Fibroblast of the aortic adventitia (primary cell): ENCODE data around the gene CIAO2A. TPM values are rescaled to one million over a fixed set of nuclear protein-coding genes. Genes with fewer than 3 reads are reported as not detected.
"Not testable (repeated sequence)": the region's sequence is repeated elsewhere in the genome, so short reads cannot be mapped to it uniquely, and the experiment has no call there.

ENCODE experiments used
- DNase-seq: peaks from one replicate; pipeline ENCODE4 v3.0.0-alpha.2; 2010; ENCODE audit warnings: low read depth
- H3K4me3 ChIP-seq: 2 replicates; pipeline ENCODE4 v1.5.1; 2011; ENCODE audit warnings: low read depth, mild to moderate bottlenecking, control low read depth, low read length, moderate library complexity
- CTCF ChIP-seq: IDR thresholded peaks from 2 replicates; pipeline ENCODE4 v1.5.1; 2011; ENCODE audit warnings: mild to moderate bottlenecking, low read length, control low read depth, inconsistent platforms; ENCODE audit not compliant: insufficient read depth
- total RNA-seq: library from RNA; depleted of rRNA; stranded (reverse); fragments of >200 nt; gene quantifications from 2 replicates; pipeline ENCODE4 v1.2.3, GENCODE V29; 2012; ENCODE audit warnings: low replicate concordance

The CIAO2A gene
- total RNA-seq, 1 donor: 57.5 TPM

- TF ChIP-seq CTCF: no peak
- H3K4me3 ChIP-seq: no peak overlapping the region
- DNase-seq: no peak
Observed at GRCh38 chr15:64060716-64061115, 32.9 kb downstream of the CIAO2A start.

GRCh38 chr15:64059104-64059503 is 34.5 kb downstream of the CIAO2A start:
- DNase-seq, H3K4me3 ChIP-seq: not testable (repeated sequence)

- no peak for TF ChIP-seq CTCF
- DNase-seq: no peak
- H3K4me3 ChIP-seq: no peak overlapping the region
Observed at GRCh38 chr15:64058279-64058678, 35.4 kb downstream of the CIAO2A start.

GRCh38 chr15:64053674-64054073 is 40.0 kb downstream of the CIAO2A start:
- not testable (repeated sequence) for DNase-seq, H3K4me3 ChIP-seq

- no peak overlapping the region for H3K4me3 ChIP-seq
- TF ChIP-seq CTCF: no peak
- no peak for DNase-seq
Observed at GRCh38 chr15:64052925-64053491, 40.6 kb downstream of the CIAO2A start.

- H3K4me3 ChIP-seq: no peak overlapping the region
- DNase-seq: no peak
- no peak for TF ChIP-seq CTCF
Observed at GRCh38 chr15:64051407-64052259, 42.0 kb downstream of the CIAO2A start.

GRCh38 chr15:64051093-64051402 is 42.6 kb downstream of the CIAO2A start:
- no peak for DNase-seq
- no peak for TF ChIP-seq CTCF
- H3K4me3 ChIP-seq: no peak overlapping the region
